OCI-LY3 (cell line): ENCODE measurements around the gene LAYN.

Source experiments
- H2AFZ ChIP-seq: fragments of 200-600, 300-600 bp; shearing (Covaris generic); 2 replicates; pipeline ENCODE4 v1.6.0; 2014; ENCODE audit warnings: antibody characterized with exemption, low read depth, low read length
- H3K27ac ChIP-seq: fragments of 200-600, 300-600 bp; sonication (generic); 2 replicates; pipeline ENCODE4 v1.5.1; 2014; ENCODE audit warnings: mild to moderate bottlenecking, low read length, moderate library complexity, mixed read lengths
- H3K27me3 ChIP-seq: fragments of 200-600, 300-600 bp; sonication (generic); 2 replicates; pipeline ENCODE4 v1.6.1; 2014; ENCODE audit warnings: low read depth, low read length, mixed read lengths
- H3K36me3 ChIP-seq: fragments of 200-600, 300-600 bp; sonication (generic); replicated peaks from 2 replicates; pipeline ENCODE3; 2014; ENCODE audit warnings: low read depth, low read length, mixed read lengths
- H3K4me1 ChIP-seq: fragments of 300-600, 200-600 bp; sonication (generic); 2 replicates; pipeline ENCODE4 v1.6.1; 2014; ENCODE audit warnings: low read length, mixed read lengths
- H3K4me2 ChIP-seq: fragments of 200-600, 300-600 bp; sonication (generic); 2 replicates; pipeline ENCODE4 v1.6.1; 2014; ENCODE audit warnings: low read length, mixed read lengths
- H3K4me3 ChIP-seq: fragments of 300-600, 200-600 bp; sonication (generic); 2 replicates; pipeline ENCODE4 v1.5.1; 2014; ENCODE audit warnings: antibody characterized with exemption, mild to moderate bottlenecking, low read length, moderate library complexity
- H3K79me2 ChIP-seq: fragments of 300-600, 200-600 bp; shearing (Covaris generic); 2 replicates; pipeline ENCODE4 v1.6.1; 2014; ENCODE audit warnings: mild to moderate bottlenecking, low read length, mixed read lengths
- H3K9ac ChIP-seq: fragments of 300-600, 200-600 bp; shearing (Covaris generic); 2 replicates; pipeline ENCODE4 v1.6.0; 2014; ENCODE audit warnings: mild to moderate bottlenecking, low read length, moderate library complexity
- H3K9me3 ChIP-seq: fragments of 200-600, 300-600 bp; shearing (Covaris generic); 2 replicates; pipeline ENCODE4 v1.6.1; 2014; ENCODE audit warnings: low read length, mixed read lengths; ENCODE audit not compliant: insufficient read depth
- H4K20me1 ChIP-seq: fragments of 200-600, 300-600 bp; sonication (generic); 2 replicates; pipeline ENCODE4 v1.6.1; 2016; ENCODE audit warnings: low read length, mixed read lengths; ENCODE audit not compliant: insufficient read depth
- CTCF ChIP-seq: fragments of 200-600, 300-600 bp; sonication (generic); IDR thresholded peaks from 2 replicates; pipeline ENCODE4 v1.5.1; 2014; ENCODE audit warnings: antibody characterized with exemption, low read length, low read depth
- EZH2phosphoT487 ChIP-seq: fragments of 200-600 bp; shearing (Covaris generic); IDR thresholded peaks from 2 replicates; pipeline ENCODE4 v1.6.1; 2018; ENCODE audit warnings: antibody characterized with exemption, mixed run types, low read depth

Gene LAYN

GRCh38 chr11:111607751-111608150 is 67.2 kb downstream of the LAYN start:
- H3K79me2 ChIP-seq = peaks cover 68% of the 10 kb centered on the region
- no peak overlapping the region for H3K9ac ChIP-seq
- H3K36me3 ChIP-seq = no peaks in the 10 kb centered on the region
- H3K27me3 ChIP-seq = no peaks in the 10 kb centered on the region
- no peak overlapping the region for H3K4me3 ChIP-seq
- peaks cover 34% of the 10 kb centered on the region for H4K20me1 ChIP-seq
- H2AFZ ChIP-seq = no peak overlapping the region
- H3K27ac ChIP-seq = no peak overlapping the region
- no peaks in the 10 kb centered on the region for H3K9me3 ChIP-seq
- peaks cover 25% of the 10 kb centered on the region for H3K4me1 ChIP-seq
- H3K4me2 ChIP-seq = no peak overlapping the region
- no peak for TF ChIP-seq EZH2phosphoT487
- TF ChIP-seq CTCF = no peak
